HCT116 (cell line): ENCODE data around the gene ZNF784. TPM values are rescaled to one million over a fixed set of nuclear protein-coding genes. Genes with fewer than 3 reads are reported as not detected.

ENCODE experiments used
- ATAC-seq: fragments of 200-7000 bp; cut with Tn5 transposase; 2 replicates; pipeline ENCODE4 v1.9.1; 2020; ENCODE audit warnings: mild to moderate bottlenecking, moderate library complexity
- BruUV-seq: library from RNA; stranded (reverse); fragments of 400-500 nt; replicated peaks from 2 replicates; lab custom pipeline; 2021; lab: Mats Ljungman, UMichigan
- CTCF ChIA-PET: fragments of 300-600 bp; sonication (Branson Sonifier 250); formaldehyde crosslinking; loops from one replicate; lab custom pipeline; 2021; ENCODE audit warnings: antibody characterized with exemption; lab: Charles Lee
- POLR2A ChIA-PET: fragments of 300-600, 350-600 bp; sonication (Branson Sonifier 250); formaldehyde crosslinking; loops from one replicate; lab custom pipeline; 2021; ENCODE audit warnings: antibody characterized with exemption; lab: Charles Lee
- RAD21 ChIA-PET, 2 experiments: fragments of 300-600 bp; sonication (Branson Sonifier 250); formaldehyde crosslinking; loops; one replicate each; lab custom pipeline; 2023; ENCODE audit warnings: low total read pairs in 2 of 2; ENCODE audit not compliant: uncharacterized antibody in 2 of 2, unreplicated experiment in 2 of 2, low non-redundant PET in 1 of 2; lab: Charles Lee
- DNase-seq: peaks from one replicate; pipeline ENCODE4 v3.0.0-alpha.2; 2010; ENCODE audit warnings: low read depth, low spot score
- H2AFZ ChIP-seq: fragments of 200-600 bp; shearing (Covaris generic), sonication (generic); 2 replicates; pipeline ENCODE4 v1.6.1; 2017; ENCODE audit warnings: low read depth, mixed run types, mixed read lengths, antibody characterized with exemption, low read length; ENCODE audit not compliant: poor library complexity, severe bottlenecking
- H3K27ac ChIP-seq: 2 replicates; pipeline ENCODE4 v1.5.1; 2012; ENCODE audit warnings: low read depth, low read length
- H3K27me3 ChIP-seq: fragments of 200-600 bp; sonication (generic); 2 replicates; pipeline ENCODE4 v1.6.1; 2016; ENCODE audit warnings: mixed run types, low read length, mixed read lengths; ENCODE audit not compliant: insufficient read depth
- H3K36me3 ChIP-seq, 2 experiments: fragments of 200-500 bp in 1 of 2; fragments of 200-600 bp in 1 of 2; sonication (Bioruptor generic) in 1 of 2; sonication (generic) in 1 of 2; 2 replicates each; pipeline versions ENCODE4 v1.5.1 to v1.6.1; 2014 to 2016; ENCODE audit warnings: low read length in 2 of 2, inconsistent platforms in 1 of 2, mixed read lengths in 1 of 2, mixed run types in 1 of 2; ENCODE audit not compliant: insufficient read depth in 2 of 2, control insufficient read depth in 1 of 2
- H3K4me1 ChIP-seq, 2 experiments: fragments of 200-600 bp in 1 of 2; sonication (generic) in 1 of 2; 2 replicates each; pipeline versions ENCODE4 v1.5.1 to v1.6.1; 2012 to 2017; ENCODE audit warnings: low read length in 2 of 2, inconsistent platforms in 1 of 2, mild to moderate bottlenecking in 1 of 2, mixed read lengths in 1 of 2, mixed run types in 1 of 2, moderate library complexity in 1 of 2; ENCODE audit not compliant: insufficient read depth in 2 of 2, control insufficient read depth in 1 of 2
- H3K4me2 ChIP-seq: fragments of 200-600 bp; sonication (generic); 2 replicates; pipeline ENCODE4 v1.6.1; 2017; ENCODE audit warnings: mixed run types, low read length, mixed read lengths
- H3K4me3 ChIP-seq, 2 experiments: fragments of 200-600 bp in 1 of 2; sonication (generic) in 1 of 2; replicated peaks in 1 of 2; 2 replicates each; pipeline ENCODE4 v1.5.1; 2011 to 2016; ENCODE audit warnings: low read length in 2 of 2, control low read depth in 1 of 2, low read depth in 1 of 2, mild to moderate bottlenecking in 1 of 2, mixed read lengths in 1 of 2, mixed run types in 1 of 2
- H3K79me2 ChIP-seq: fragments of 200-600 bp; sonication (generic); 2 replicates; pipeline ENCODE4 v1.6.1; 2017; ENCODE audit warnings: mild to moderate bottlenecking, mixed run types, low read length, moderate library complexity, mixed read lengths; ENCODE audit not compliant: insufficient read depth
- H3K9ac ChIP-seq: fragments of 200-600 bp; sonication (generic); 2 replicates; pipeline ENCODE4 v1.6.1; 2016; ENCODE audit warnings: low read length, mixed read lengths
- H3K9me2 ChIP-seq: fragments of 200-600 bp; sonication (generic), shearing (Covaris generic); 2 replicates; pipeline ENCODE4 v1.6.1; 2017; ENCODE audit warnings: mixed run types, mild to moderate bottlenecking, moderate library complexity; ENCODE audit not compliant: insufficient read depth
- H3K9me3 ChIP-seq, 2 experiments: fragments of 200-500 bp in 1 of 2; fragments of 200-600 bp in 1 of 2; sonication (Bioruptor generic) in 1 of 2; sonication (generic) in 1 of 2; 2 replicates each; pipeline ENCODE4 v1.6.1; 2014 to 2017; ENCODE audit warnings: low read length in 2 of 2, mixed read lengths in 2 of 2, inconsistent platforms in 1 of 2, low read depth in 1 of 2, mild to moderate bottlenecking in 1 of 2, mixed run types in 1 of 2, moderate library complexity in 1 of 2; ENCODE audit not compliant: control insufficient read depth in 1 of 2, insufficient read depth in 1 of 2
- H4K20me1 ChIP-seq: fragments of 200-600 bp; sonication (generic), shearing (Covaris generic); 2 replicates; pipeline ENCODE4 v1.6.1; 2017; ENCODE audit warnings: mixed run types, mild to moderate bottlenecking, moderate library complexity; ENCODE audit not compliant: insufficient read depth
- ATF3 ChIP-seq: IDR thresholded peaks from 2 replicates; pipeline ENCODE4 v1.6.1; 2012
- CBX3 ChIP-seq: IDR thresholded peaks from 2 replicates; pipeline ENCODE4 v1.6.1; 2012; ENCODE audit warnings: low read depth
- EGR1 ChIP-seq: IDR thresholded peaks from 2 replicates; pipeline ENCODE4 v1.6.1; 2012; ENCODE audit warnings: low read depth
- EZH2 ChIP-seq: fragments of 200-600 bp; sonication (generic); IDR thresholded peaks from 2 replicates; pipeline ENCODE4 v1.6.1; 2017; ENCODE audit warnings: antibody characterized with exemption, mixed run types
- FOSL1 ChIP-seq: IDR thresholded peaks from 2 replicates; pipeline ENCODE4 v1.6.1; 2012; ENCODE audit warnings: low read depth
- POLR2A ChIP-seq: IDR thresholded peaks from 2 replicates; pipeline ENCODE4 v1.7.0; 2011; ENCODE audit warnings: borderline replicate concordance; ENCODE audit not compliant: insufficient read depth, insufficient read length; ENCODE audit errors: extremely low read depth
- POLR2AphosphoS5 ChIP-seq: IDR thresholded peaks from 2 replicates; pipeline ENCODE4 v1.6.1; 2011; ENCODE audit warnings: mild to moderate bottlenecking, low read depth, low read length, moderate library complexity
- REST ChIP-seq: IDR thresholded peaks from 2 replicates; pipeline ENCODE4 v1.6.1; 2012; ENCODE audit warnings: low read depth
- SIN3A ChIP-seq: IDR thresholded peaks from 2 replicates; pipeline ENCODE4 v1.6.1; 2012; ENCODE audit warnings: low read depth
- SP1 ChIP-seq: IDR thresholded peaks from 2 replicates; pipeline ENCODE4 v1.6.1; 2012; ENCODE audit warnings: low read depth
- SRF ChIP-seq: IDR thresholded peaks from 2 replicates; pipeline ENCODE4 v1.6.1; 2012; ENCODE audit warnings: low read depth
- TCF7L2 ChIP-seq: IDR thresholded peaks from 2 replicates; pipeline ENCODE4 v1.7.0; 2011; ENCODE audit warnings: borderline replicate concordance, inconsistent platforms; ENCODE audit not compliant: insufficient read depth, insufficient read length; ENCODE audit errors: extremely low read depth
- YY1 ChIP-seq: IDR thresholded peaks from 2 replicates; pipeline ENCODE4 v1.6.1; 2011; ENCODE audit warnings: low read length, low read depth, moderate library complexity, mild to moderate bottlenecking; ENCODE audit not compliant: insufficient replicate concordance; ENCODE audit errors: extremely low read depth
- ZBTB33 ChIP-seq: IDR thresholded peaks from 2 replicates; pipeline ENCODE4 v1.6.1; 2011; ENCODE audit warnings: mild to moderate bottlenecking, low read length, moderate library complexity; ENCODE audit not compliant: insufficient replicate concordance; ENCODE audit errors: extremely low read depth
- ZFX ChIP-seq: fragments of 450-650 bp; IDR thresholded peaks from 2 replicates; pipeline ENCODE4 v1.6.1; 2017
- intact Hi-C: fragments of 100-400 bp; cut with micrococcal nuclease; formaldehyde crosslinking; loops from 2 replicates; pipeline ENCODE4 v1.10.0; 2022
- total RNA-seq: library from RNA; stranded (reverse); gene quantifications from one replicate; pipeline ENCODE4 v1.2.1, GENCODE V29; 2021; ENCODE audit not compliant: unreplicated experiment
- TF ChIP-seq, protein P1 (sequence below), 3 experiments: fragments of 200-600 bp in 1 of 3; sonication (generic) in 1 of 3; IDR thresholded peaks in 2 of 3; conservative IDR thresholded peaks in 1 of 3; 2 replicates each; pipeline ENCODE4 v1.5.1; 2012 to 2017; ENCODE audit warnings: low read depth in 2 of 3, low read length in 2 of 3, antibody characterized with exemption in 1 of 3, borderline replicate concordance in 1 of 3, control low read depth in 1 of 3, mild to moderate bottlenecking in 1 of 3, mixed read lengths in 1 of 3, mixed run types in 1 of 3, moderate library complexity in 1 of 3; ENCODE audit not compliant: insufficient read depth in 1 of 3

The ZNF784 gene
- total RNA-seq, 1 experiment from 2014 or later, result 5.3 TPM

DNA sequence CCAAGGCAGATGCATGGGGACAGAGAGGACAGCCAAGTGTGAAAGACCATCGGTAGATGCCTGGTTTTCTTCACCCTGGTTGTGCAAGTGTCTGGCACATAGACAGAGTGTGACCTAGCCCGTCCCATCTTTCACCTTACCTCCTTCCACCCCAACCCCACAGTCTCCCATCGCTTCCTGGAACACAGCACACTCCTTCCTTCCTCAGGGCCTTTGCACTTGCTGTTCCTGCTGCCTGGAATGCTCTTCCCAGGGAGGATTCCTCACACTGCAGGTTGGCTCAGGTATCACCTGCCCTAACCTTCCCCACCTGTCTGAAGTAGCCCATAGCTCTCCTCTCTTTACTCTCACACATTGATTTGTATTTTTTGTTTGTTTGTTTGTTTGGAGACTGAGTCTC is 28.1 kb downstream of the ZNF784 start (continued):
- TF ChIP-seq EZH2 (no peak), YY1 (no peak), CBX3 (no peak), POLR2A (no peak), SRF (no peak), FOSL1 (no peak), ATF3 (no peak), POLR2AphosphoS5 (no peak), SIN3A (no peak), EGR1 (no peak)

- H3K4me2 ChIP-seq, result no peak overlapping the region
- DNase-seq, result no peak
- H4K20me1 ChIP-seq, result no peaks in the 10 kb centered on the region
- CTCF ChIA-PET, result no interaction called here
- ATAC-seq, result no peak
- no peaks in the 10 kb centered on the region for H3K9me2 ChIP-seq
- no peaks in the 10 kb centered on the region for H3K27me3 ChIP-seq
- no peaks in the 10 kb centered on the region; the same call in 1 of the 2 replicates for H3K79me2 ChIP-seq
- peaks cover 8 to 18% of the 10 kb centered on the region in 2 experiments; a peak in 3 of 4 replicates for H3K4me1 ChIP-seq
- H3K9ac ChIP-seq, result no peak overlapping the region
- H3K27ac ChIP-seq, result no peak overlapping the region
- no peaks in the 10 kb centered on the region for H3K9me3 ChIP-seq
- intact Hi-C loops, result no loop called here
- H2AFZ ChIP-seq, result no peak overlapping the region
- RAD21 ChIA-PET, result no interaction called here
- POLR2A ChIA-PET, result no interaction called here
- no TSS peak for BruUV-seq
- no peak overlapping the region for H3K4me3 ChIP-seq
- H3K36me3 ChIP-seq, result peaks cover 3 to 15% of the 10 kb centered on the region in 2 experiments
- TF ChIP-seq ZBTB33 (no peak), EGR1 (no peak), FOSL1 (no peak), CBX3 (no peak), SP1 (no peak), REST (no peak), TCF7L2 (no peak), POLR2AphosphoS5 (no peak), ATF3 (no peak), POLR2A (no peak), ZFX (no peak), SIN3A (no peak), SRF (no peak)
- TF ChIP-seq, protein P1, sequence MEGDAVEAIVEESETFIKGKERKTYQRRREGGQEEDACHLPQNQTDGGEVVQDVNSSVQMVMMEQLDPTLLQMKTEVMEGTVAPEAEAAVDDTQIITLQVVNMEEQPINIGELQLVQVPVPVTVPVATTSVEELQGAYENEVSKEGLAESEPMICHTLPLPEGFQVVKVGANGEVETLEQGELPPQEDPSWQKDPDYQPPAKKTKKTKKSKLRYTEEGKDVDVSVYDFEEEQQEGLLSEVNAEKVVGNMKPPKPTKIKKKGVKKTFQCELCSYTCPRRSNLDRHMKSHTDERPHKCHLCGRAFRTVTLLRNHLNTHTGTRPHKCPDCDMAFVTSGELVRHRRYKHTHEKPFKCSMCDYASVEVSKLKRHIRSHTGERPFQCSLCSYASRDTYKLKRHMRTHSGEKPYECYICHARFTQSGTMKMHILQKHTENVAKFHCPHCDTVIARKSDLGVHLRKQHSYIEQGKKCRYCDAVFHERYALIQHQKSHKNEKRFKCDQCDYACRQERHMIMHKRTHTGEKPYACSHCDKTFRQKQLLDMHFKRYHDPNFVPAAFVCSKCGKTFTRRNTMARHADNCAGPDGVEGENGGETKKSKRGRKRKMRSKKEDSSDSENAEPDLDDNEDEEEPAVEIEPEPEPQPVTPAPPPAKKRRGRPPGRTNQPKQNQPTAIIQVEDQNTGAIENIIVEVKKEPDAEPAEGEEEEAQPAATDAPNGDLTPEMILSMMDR (IDR thresholded peaks at IDR 0.05 in 2 of 3, conservative IDR thresholded peaks at IDR 0.05 in 1 of 3; ENCODE audit: borderline replicate concordance in 1 of 3, insufficient read depth in 1 of 3, low read depth in 2 of 3, low read length in 2 of 3), result no peak
Measured at GRCh38 chr19:55594996-55595545, 29.3 kb downstream of the ZNF784 start.
